ENCODE measurements around the gene TMPRSS2.
"Not testable (repeated sequence)": the region's sequence is repeated elsewhere in the genome, so short reads cannot be mapped to it uniquely, and the experiment has no call there.

The TMPRSS2 gene

DNA sequence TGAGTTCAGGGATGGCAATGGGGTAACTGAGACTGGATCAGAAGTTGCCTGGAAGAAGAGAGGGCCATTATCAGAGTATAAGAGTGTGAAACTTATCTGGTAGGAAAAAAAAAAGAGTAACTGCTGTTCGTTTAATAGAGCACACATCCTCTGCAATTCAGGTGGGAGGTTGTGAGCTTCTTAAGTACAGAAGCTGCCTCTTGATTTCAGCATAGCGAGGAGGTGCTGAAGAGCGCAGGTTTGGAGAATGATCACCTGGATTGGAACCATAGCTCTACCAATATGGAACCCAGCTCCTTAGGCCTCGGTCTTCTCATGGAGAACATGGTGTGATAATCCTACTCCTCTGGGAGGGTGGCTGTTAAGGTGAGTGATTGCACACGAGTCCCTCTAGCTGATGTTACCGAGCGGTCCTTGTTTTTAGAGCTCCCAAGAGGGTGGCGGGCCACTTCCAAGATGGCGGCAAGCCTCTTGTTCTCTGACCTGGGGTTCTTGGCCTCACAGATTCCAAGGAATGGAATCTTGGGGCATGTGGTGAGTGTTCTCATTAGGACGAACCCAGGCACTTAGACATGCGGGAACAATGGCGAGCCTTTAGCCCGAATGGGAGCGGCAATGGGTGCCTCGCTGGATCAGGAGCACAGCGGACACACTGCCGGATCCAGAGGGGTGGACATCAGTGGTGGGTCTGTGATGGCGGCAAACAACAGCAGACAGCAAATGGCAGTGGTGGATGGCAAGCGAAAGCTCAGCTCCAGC lies 85.2 kb downstream of the TMPRSS2 start:
- DNase-seq = no peak

DNA sequence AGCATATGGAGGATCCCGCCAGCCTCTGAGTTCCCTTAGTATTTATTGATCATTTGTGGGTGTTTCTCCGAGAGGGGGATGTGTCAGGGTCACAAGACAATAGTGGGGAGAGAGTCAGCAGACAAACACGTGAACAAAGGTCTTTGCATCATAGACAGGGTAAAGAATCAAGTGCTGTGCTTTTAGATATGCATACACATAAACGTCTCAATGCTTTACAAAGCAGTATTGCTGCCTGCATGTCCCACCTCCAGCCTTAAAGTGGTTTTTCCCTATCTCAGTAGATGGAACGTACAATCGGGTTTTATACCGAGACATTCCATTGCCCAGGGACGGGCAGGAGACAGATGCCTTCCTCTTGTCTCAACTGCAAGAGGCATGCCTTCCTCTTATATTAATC lies 87.0 kb downstream of the TMPRSS2 start:
- not testable (repeated sequence) for DNase-seq

DNA sequence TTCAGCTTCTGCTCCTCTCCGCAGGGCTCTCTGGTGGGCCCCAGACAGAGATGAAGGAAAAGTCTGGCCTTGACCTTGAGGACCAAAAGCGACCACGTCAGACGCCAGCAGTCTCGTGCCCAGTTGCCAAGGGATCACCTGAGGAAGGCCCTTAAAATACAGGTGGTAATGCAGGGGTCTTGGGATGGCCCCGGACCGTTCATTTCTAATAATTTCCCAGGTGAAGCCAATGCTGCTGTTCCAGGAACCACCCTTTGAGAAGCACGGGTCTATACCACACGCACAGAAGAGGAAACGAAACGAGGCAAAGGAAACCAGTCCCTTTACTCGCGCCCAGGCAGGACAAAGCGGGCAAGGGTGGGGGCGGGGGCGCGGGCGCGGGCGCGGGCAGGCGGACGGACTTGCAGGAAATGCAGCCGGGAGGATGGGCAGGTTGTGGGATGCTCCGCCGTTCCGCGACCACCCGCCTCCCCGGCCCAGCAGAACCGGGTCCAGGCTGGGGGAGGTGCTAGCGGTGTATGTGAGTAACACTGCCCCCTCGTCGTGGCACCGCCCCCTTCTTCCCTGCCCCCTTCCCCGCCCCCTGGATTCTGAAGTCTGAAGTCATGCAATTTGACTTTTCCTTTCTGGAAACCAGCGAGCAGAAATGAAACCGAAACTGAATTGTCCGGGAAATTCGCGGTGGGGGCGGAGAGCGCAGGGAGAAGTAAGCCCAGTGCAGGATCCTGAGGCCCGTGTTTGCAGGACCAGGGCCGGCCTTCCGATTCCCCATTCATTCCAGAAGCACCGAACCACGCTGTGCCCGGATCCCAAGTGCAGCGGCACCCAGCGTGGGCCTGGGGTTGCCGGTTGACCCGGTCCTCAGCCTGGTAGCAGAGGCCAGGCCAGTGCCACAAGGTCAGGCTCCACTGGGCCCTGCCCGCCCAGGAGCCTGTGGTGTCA lies 87.8 kb downstream of the TMPRSS2 start:
- DNase-seq = peak; percentile 43

DNA sequence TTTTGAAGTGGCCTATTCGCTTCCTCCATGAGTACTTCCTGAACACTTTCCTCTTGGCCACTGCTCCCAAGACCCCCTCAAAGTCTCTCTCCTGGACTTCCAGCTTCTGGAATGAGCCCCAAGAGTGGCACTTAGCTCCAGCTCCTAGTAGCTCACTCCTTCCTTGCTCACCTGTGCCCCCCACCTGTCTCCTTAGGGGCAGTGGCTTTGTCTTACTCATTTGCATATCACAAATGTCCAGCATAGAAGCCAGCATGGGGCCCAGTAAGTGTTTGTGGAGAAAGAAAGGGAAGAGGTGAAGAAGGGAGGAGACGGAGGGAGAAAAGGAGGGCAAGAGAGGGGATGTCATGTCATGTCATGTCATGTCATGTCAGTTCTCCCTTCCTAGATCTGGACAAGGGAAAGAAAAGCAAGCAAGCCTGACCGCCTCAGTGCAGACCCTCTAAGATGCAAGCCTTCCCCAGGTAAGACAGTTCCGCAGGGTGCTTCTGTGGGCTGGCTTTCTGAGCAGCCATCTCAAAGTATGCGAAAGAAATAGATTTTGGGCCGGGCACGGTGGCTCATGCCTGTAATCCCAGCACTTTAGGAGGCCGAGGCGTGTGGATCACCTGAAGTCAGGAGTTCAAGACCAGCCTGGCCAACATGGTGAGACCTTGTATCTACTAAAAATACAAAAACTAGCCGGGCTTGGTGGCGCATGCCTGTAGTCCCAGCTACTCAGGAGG lies 88.8 kb downstream of the TMPRSS2 start:
- DNase-seq = no peak

DNA sequence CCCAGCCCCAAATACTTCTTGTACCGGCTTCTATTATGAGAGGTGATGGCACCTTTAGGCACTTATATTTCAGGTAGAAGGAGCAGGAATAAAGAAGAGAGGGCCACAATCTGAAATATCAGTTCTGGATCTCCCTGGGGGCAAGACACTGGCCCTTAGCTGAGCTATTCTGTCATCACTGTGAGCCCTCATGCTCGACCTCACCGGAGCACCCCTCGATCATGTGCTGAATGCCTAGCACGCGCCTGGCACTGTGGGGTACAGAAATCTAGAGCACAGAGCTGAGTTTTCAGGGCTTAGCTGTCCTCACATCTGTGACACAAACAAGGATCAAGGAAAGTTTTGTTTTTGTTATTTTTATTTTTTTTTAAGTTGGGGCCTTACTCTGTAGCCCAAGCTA lies 89.6 kb downstream of the TMPRSS2 start:
- DNase-seq = no peak

DNA sequence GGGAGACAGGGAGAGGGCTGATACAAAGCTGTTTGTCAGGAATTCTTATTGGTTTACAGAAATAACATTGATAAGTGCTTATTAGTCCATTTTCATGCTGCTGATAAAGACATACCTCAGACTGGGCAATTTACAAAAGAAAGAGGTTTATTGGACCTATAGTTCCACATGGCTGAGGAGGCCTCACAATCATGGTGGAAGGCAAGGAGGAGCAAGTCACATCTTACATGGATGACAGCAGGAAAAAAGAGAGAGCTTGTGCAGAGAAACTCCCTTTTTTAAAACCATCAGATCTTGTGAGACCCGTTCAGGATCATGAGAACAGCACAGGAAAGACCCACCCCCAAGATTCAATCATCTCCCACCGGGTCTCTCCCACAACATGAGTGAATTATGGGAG lies 90.5 kb downstream of the TMPRSS2 start:
- not testable (repeated sequence) for DNase-seq

All from activated CD4-positive, CD25-positive, alpha-beta regulatory T cell treated with anti-CD3 and anti-CD28 coated beads, Interleukin-2, amount 50 U/mL, for 72 hours (primary cell).